Measurements from ENCODE around the gene SLC38A7. TPM values are rescaled to one million over a fixed set of nuclear protein-coding genes. Genes with fewer than 3 reads are reported as not detected.

Gene SLC38A7
- total and polyA plus RNA-seq, 2 donors (not counting 1 experiment from before 2014, with no cell fraction given), result 8.3 to 23.9 TPM

GRCh38 chr16:58678269-58678668, 6.3 kb downstream of the SLC38A7 start:
- peaks cover 4% of the 10 kb centered on the region for H3K4me1 Mint-ChIP-seq
- Histone ChIP-seq H3K36me3 (replicated peaks in 1 of 2; ENCODE audit: control extremely low read depth in 1 of 2, control insufficient read depth in 1 of 2, extremely low read depth in 1 of 2, insufficient read depth in 2 of 2, low read length in 1 of 2) (peaks cover 0 to 5% of the 10 kb centered on the region in 2 experiments), H3K4me1 (ENCODE audit: control insufficient read depth in 2 of 2, insufficient read depth in 2 of 2, low read length in 2 of 2) (no peaks in the 10 kb centered on the region), H2AFZ (ENCODE audit: insufficient read depth, low read depth, low read length, poor library complexity, severe bottlenecking) (no peak overlapping the region), H3K4me3 (ENCODE audit: control extremely low read depth in 1 of 5, extremely low read depth in 1 of 5, insufficient read depth in 1 of 5, low read depth in 2 of 5, low read length in 4 of 5) (no peak overlapping the region), H3K4me2 (replicated peaks; ENCODE audit: low read depth, low read length, poor library complexity, severe bottlenecking) (no peak overlapping the region), H3K9ac (ENCODE audit: low read length) (no peak overlapping the region), H3K79me2 (ENCODE audit: control insufficient read depth, insufficient read depth, low read length) (no peaks in the 10 kb centered on the region), H3K27ac (ENCODE audit: low read length in 2 of 2) (no peak overlapping the region), H3K27me3 (replicated peaks in 1 of 4; ENCODE audit: control extremely low read depth in 1 of 4, control insufficient read depth in 3 of 4, insufficient read depth in 4 of 4, low read length in 3 of 4) (no peaks in the 10 kb centered on the region), H4K20me1 (ENCODE audit: control insufficient read depth, insufficient read depth, low read length, poor library complexity, severe bottlenecking) (no peaks in the 10 kb centered on the region), H3K9me3 (ENCODE audit: control extremely low read depth in 1 of 3, control insufficient read depth in 2 of 3, insufficient read depth in 1 of 3, low read length in 2 of 3) (no peaks in the 10 kb centered on the region)
- POLR2A ChIA-PET, result no interaction called here
- DNase-seq (no peak), ATAC-seq (ENCODE audit: low read depth) (no peak)
- intact Hi-C loops (cut with micrococcal nuclease), result no loop called here
- no peak overlapping the region for H3K27ac Mint-ChIP-seq
- WGBS (ENCODE audit: insufficient coverage), result 92% methylated on average over 4 of the region's 4 CpGs
- CTCF ChIA-PET, result interaction anchor here (0.9 kb wide), 1 partner anchor 17 kb away, joined by 3 read pairs; no protein-coding TSS in a partner anchor
- no peaks in the 10 kb centered on the region for H3K27me3 Mint-ChIP-seq
- no peaks in the 10 kb centered on the region for H3K9me3 Mint-ChIP-seq (ENCODE audit: insufficient read depth)
- no peak for TF ChIP-seq CTCF (IDR thresholded peaks at IDR 0.05)
- no peak for TF ChIP-seq EZH2 (IDR thresholded peaks at IDR 0.05; ENCODE audit: borderline replicate concordance, insufficient read depth, low read depth, low read length, poor library complexity, severe bottlenecking)
- no peak overlapping the region for H3K4me3 Mint-ChIP-seq

GRCh38 chr16:58670946-58671583, 13.5 kb downstream of the SLC38A7 start:
- intact Hi-C loops (cut with micrococcal nuclease), result no loop called here
- Histone ChIP-seq H3K4me3 (ENCODE audit: control extremely low read depth in 1 of 5, extremely low read depth in 1 of 5, insufficient read depth in 1 of 5, low read depth in 2 of 5, low read length in 4 of 5) (no peak overlapping the region), H3K79me2 (ENCODE audit: control insufficient read depth, insufficient read depth, low read length) (no peaks in the 10 kb centered on the region), H3K36me3 (replicated peaks in 1 of 2; ENCODE audit: control extremely low read depth in 1 of 2, control insufficient read depth in 1 of 2, extremely low read depth in 1 of 2, insufficient read depth in 2 of 2, low read length in 1 of 2) (peaks cover 0 to 2% of the 10 kb centered on the region in 2 experiments), H2AFZ (ENCODE audit: insufficient read depth, low read depth, low read length, poor library complexity, severe bottlenecking) (no peak overlapping the region), H3K4me1 (ENCODE audit: control insufficient read depth in 2 of 2, insufficient read depth in 2 of 2, low read length in 2 of 2) (no peaks in the 10 kb centered on the region), H3K4me2 (replicated peaks; ENCODE audit: low read depth, low read length, poor library complexity, severe bottlenecking) (no peak overlapping the region), H4K20me1 (ENCODE audit: control insufficient read depth, insufficient read depth, low read length, poor library complexity, severe bottlenecking) (no peaks in the 10 kb centered on the region), H3K9ac (ENCODE audit: low read length) (no peak overlapping the region), H3K9me3 (ENCODE audit: control extremely low read depth in 1 of 3, control insufficient read depth in 2 of 3, insufficient read depth in 1 of 3, low read length in 2 of 3) (no peaks in the 10 kb centered on the region), H3K27me3 (replicated peaks in 1 of 4; ENCODE audit: control extremely low read depth in 1 of 4, control insufficient read depth in 3 of 4, insufficient read depth in 4 of 4, low read length in 3 of 4) (no peaks in the 10 kb centered on the region), H3K27ac (ENCODE audit: low read length in 2 of 2) (no peak overlapping the region)
- WGBS (ENCODE audit: insufficient coverage), result 98% methylated on average over 18 of the region's 18 CpGs
- TF ChIP-seq EZH2 (IDR thresholded peaks at IDR 0.05; ENCODE audit: borderline replicate concordance, insufficient read depth, low read depth, low read length, poor library complexity, severe bottlenecking), result no peak
- TF ChIP-seq CTCF (IDR thresholded peaks at IDR 0.05), result no peak
- no peak overlapping the region for H3K4me3 Mint-ChIP-seq
- ChIA-PET CTCF (no interaction called here), POLR2A (no interaction called here)
- no peak for DNase-seq
- ATAC-seq (ENCODE audit: low read depth), result no peak
- H3K27ac Mint-ChIP-seq, result no peak overlapping the region
- H3K9me3 Mint-ChIP-seq (ENCODE audit: insufficient read depth), result no peaks in the 10 kb centered on the region
- no peaks in the 10 kb centered on the region for H3K4me1 Mint-ChIP-seq
- H3K27me3 Mint-ChIP-seq, result no peaks in the 10 kb centered on the region

Measured in B cell (primary cell).